Measurements from ENCODE around the gene TSPAN18. TPM values are rescaled to one million over a fixed set of nuclear protein-coding genes. Genes with fewer than 3 reads are reported as not detected.

The TSPAN18 gene
- total RNA-seq, 1 experiment from 2014 or later = 18.3 TPM

DNA sequence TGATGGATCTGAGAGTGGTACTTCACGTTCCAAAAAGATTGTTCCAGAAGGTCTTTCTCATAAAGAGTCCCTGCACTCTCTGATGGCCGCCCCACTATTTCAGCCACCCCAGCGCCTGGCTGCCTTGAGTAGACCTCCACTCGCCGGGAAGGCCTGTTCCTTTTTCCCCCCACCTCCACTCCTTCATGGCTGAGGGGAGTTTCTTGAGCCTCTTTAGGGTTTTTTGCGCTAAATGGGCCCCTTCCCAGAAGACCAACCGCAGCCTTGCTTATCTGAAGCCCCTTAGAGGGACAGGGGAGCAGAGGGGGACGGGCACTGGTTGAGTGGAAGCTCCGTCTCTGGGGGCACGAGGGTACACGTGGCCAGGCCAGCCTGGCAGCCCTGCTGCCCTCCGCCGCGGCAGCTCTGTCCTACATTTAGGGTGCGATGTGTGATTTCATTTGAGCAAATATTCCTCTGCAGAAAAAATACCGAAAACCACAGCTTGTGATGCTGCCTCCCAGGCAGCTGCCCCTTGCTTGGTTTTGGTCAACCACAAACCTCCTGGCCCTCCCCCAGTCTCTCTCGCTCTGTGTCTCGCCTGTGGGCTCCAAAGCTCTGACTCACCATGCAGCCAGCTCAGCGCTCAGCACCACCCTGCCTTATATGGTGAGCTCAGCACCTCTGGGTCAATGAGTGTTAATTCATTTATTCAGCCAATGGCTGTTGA, 135.2 kb downstream of the TSPAN18 start:
- Histone ChIP-seq H3K27me3 (ENCODE audit: insufficient read depth, low read length) (peaks cover 11% of the 10 kb centered on the region; the same call in 1 of the 2 replicates), H3K9me3 (ENCODE audit: control insufficient read depth in 1 of 2, insufficient read depth in 1 of 2, low read depth in 1 of 2, low read length in 2 of 2) (no peaks in the 10 kb centered on the region), H3K9me2 (ENCODE audit: insufficient read depth) (no peaks in the 10 kb centered on the region), H3K4me1 (ENCODE audit: control insufficient read depth in 1 of 2, insufficient read depth in 2 of 2, low read length in 2 of 2) (peaks cover 14 to 17% of the 10 kb centered on the region in 2 experiments), H2AFZ (ENCODE audit: low read depth, low read length, poor library complexity, severe bottlenecking) (no peak overlapping the region), H3K9ac (ENCODE audit: low read length) (peak overlapping the region; percentile 46), H3K4me3 (replicated peaks in 1 of 2; ENCODE audit: low read depth in 1 of 2, low read length in 2 of 2) (0 out of 4 replicates have a peak overlapping the region, but pooled peaks of 1 of the 2 experiments have one; percentile 11), H3K27ac (ENCODE audit: low read depth, low read length) (peak overlapping the region; percentile 52), H3K36me3 (ENCODE audit: control insufficient read depth in 1 of 2, insufficient read depth in 2 of 2, low read length in 2 of 2) (no peaks in the 10 kb centered on the region), H4K20me1 (ENCODE audit: insufficient read depth) (no peaks in the 10 kb centered on the region), H3K4me2 (ENCODE audit: low read length) (peak overlapping the region; percentile 67), H3K79me2 (ENCODE audit: insufficient read depth, low read length) (no peaks in the 10 kb centered on the region)
- no peak for TF ChIP-seq CEBPB (IDR thresholded peaks at IDR 0.05; ENCODE audit: low read depth)
- TF ChIP-seq SP1 (IDR thresholded peaks at IDR 0.05; ENCODE audit: low read depth) = peak; percentile 54; the same call in 1 of the 2 replicates
- no peak for TF ChIP-seq YY1 (IDR thresholded peaks at IDR 0.05; ENCODE audit: extremely low read depth, insufficient replicate concordance, low read depth, low read length)
- 0 out of 2 replicates have a peak, but pooled peaks have one; percentile 34 for TF ChIP-seq CBX3 (IDR thresholded peaks at IDR 0.05; ENCODE audit: low read depth)
- TF ChIP-seq, protein P1, sequence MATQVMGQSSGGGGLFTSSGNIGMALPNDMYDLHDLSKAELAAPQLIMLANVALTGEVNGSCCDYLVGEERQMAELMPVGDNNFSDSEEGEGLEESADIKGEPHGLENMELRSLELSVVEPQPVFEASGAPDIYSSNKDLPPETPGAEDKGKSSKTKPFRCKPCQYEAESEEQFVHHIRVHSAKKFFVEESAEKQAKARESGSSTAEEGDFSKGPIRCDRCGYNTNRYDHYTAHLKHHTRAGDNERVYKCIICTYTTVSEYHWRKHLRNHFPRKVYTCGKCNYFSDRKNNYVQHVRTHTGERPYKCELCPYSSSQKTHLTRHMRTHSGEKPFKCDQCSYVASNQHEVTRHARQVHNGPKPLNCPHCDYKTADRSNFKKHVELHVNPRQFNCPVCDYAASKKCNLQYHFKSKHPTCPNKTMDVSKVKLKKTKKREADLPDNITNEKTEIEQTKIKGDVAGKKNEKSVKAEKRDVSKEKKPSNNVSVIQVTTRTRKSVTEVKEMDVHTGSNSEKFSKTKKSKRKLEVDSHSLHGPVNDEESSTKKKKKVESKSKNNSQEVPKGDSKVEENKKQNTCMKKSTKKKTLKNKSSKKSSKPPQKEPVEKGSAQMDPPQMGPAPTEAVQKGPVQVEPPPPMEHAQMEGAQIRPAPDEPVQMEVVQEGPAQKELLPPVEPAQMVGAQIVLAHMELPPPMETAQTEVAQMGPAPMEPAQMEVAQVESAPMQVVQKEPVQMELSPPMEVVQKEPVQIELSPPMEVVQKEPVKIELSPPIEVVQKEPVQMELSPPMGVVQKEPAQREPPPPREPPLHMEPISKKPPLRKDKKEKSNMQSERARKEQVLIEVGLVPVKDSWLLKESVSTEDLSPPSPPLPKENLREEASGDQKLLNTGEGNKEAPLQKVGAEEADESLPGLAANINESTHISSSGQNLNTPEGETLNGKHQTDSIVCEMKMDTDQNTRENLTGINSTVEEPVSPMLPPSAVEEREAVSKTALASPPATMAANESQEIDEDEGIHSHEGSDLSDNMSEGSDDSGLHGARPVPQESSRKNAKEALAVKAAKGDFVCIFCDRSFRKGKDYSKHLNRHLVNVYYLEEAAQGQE (IDR thresholded peaks at IDR 0.05; ENCODE audit: low read depth) = no peak
- no peak for TF ChIP-seq RAD21 (IDR thresholded peaks at IDR 0.05; ENCODE audit: low read depth)
- TF ChIP-seq JUND (IDR thresholded peaks at IDR 0.05) = peak; percentile 65
- TF ChIP-seq SIN3A (IDR thresholded peaks at IDR 0.05; ENCODE audit: low read depth) = no peak
- TF ChIP-seq EZH2phosphoT487 (IDR thresholded peaks at IDR 0.05; ENCODE audit: borderline replicate concordance) = no peak
- 0 out of 2 replicates have a peak, but pooled peaks have one; percentile 9 for TF ChIP-seq ZFX (IDR thresholded peaks at IDR 0.05)
- TF ChIP-seq FOSL1 (IDR thresholded peaks at IDR 0.05; ENCODE audit: low read depth) = peak; percentile 78
- TF ChIP-seq ATF3 (IDR thresholded peaks at IDR 0.05) = no peak
- no peak for TF ChIP-seq ZNF274 (IDR thresholded peaks at IDR 0.05; ENCODE audit: low read depth, low read length)
- TF ChIP-seq POLR2A (IDR thresholded peaks at IDR 0.05; ENCODE audit: borderline replicate concordance, extremely low read depth, insufficient read depth, insufficient read length) = no peak
- no peak for TF ChIP-seq ELF1 (IDR thresholded peaks at IDR 0.05; ENCODE audit: borderline replicate concordance, low read depth)
- peak; percentile 65; the same call in 1 of the 2 replicates for TF ChIP-seq MAX (IDR thresholded peaks at IDR 0.05)
- peak; percentile 13 for TF ChIP-seq TCF7L2 (IDR thresholded peaks at IDR 0.05; ENCODE audit: borderline replicate concordance, extremely low read depth, insufficient read depth, insufficient read length)
- TF ChIP-seq SRF (IDR thresholded peaks at IDR 0.05; ENCODE audit: low read depth) = peak; percentile 100
- no peak for TF ChIP-seq CTCF (IDR thresholded peaks at IDR 0.05 in 2 of 3, conservative IDR thresholded peaks at IDR 0.05 in 1 of 3; ENCODE audit: borderline replicate concordance in 1 of 3, insufficient read depth in 1 of 3, low read depth in 2 of 3, low read length in 2 of 3)
- no peak for TF ChIP-seq POLR2AphosphoS5 (IDR thresholded peaks at IDR 0.05; ENCODE audit: low read depth, low read length)
- no TSS peak for BruUV-seq (replicated peaks)
- intact Hi-C loops (cut with micrococcal nuclease) = no loop called here
- ATAC-seq (peak; percentile 99), DNase-seq (ENCODE audit: low read depth, low spot score) (peak; percentile 89)
- CTCF ChIA-PET = interaction anchor here (0.9 to 1.3 kb wide), 2 partner anchors 9 to 240 kb away, joined by 3 read pairs; no protein-coding TSS in a partner anchor
- POLR2A ChIA-PET = no interaction called here
- RAD21 ChIA-PET (ENCODE audit: low non-redundant PET in 1 of 2, low total read pairs in 2 of 2, uncharacterized antibody in 2 of 2, unreplicated experiment in 2 of 2) = no interaction called here

All from HCT116 (cell line).